PC-3 (cell line): ENCODE results near the gene DND1. TPM values are rescaled to one million over a fixed set of nuclear protein-coding genes. Genes with fewer than 3 reads are reported as not detected.
"Not testable (repeated sequence)": the region's sequence is repeated elsewhere in the genome, so short reads cannot be mapped to it uniquely, and the experiment has no call there.

Experiments
- ATAC-seq: fragments of 200-7000 bp; cut with Tn5 transposase; 2 replicates; pipeline ENCODE4 v1.9.1; 2020; ENCODE audit warnings: mild to moderate bottlenecking, moderate library complexity
- BruUV-seq: library from RNA; stranded (reverse); fragments of 400-500 nt; replicated peaks from 2 replicates; lab custom pipeline; 2021; lab: Mats Ljungman, UMichigan
- CTCF ChIA-PET: fragments of 300-600 bp; sonication (Branson Sonifier 250); formaldehyde crosslinking; loops from one replicate; lab custom pipeline; 2022; ENCODE audit warnings: antibody characterized with exemption; lab: Charles Lee
- POLR2A ChIA-PET: fragments of 300-600 bp; sonication (Branson Sonifier 250); formaldehyde crosslinking; loops from one replicate; lab custom pipeline; 2022; ENCODE audit warnings: antibody characterized with exemption; ENCODE audit not compliant: unreplicated experiment; lab: Charles Lee
- DNase-seq: peaks from one replicate; pipeline ENCODE4 v3.0.0-alpha.2; 2015
- H2AFZ ChIP-seq: fragments of 300-600 bp; sonication (generic); 2 replicates; pipeline ENCODE4 v1.6.0; 2016; ENCODE audit warnings: antibody characterized with exemption, low read length
- H3F3A ChIP-seq: fragments of 300-600 bp; sonication (generic); one replicate; pipeline ENCODE4 v1.6.0; 2017; ENCODE audit warnings: antibody characterized with exemption, low read length, control low read depth, mild to moderate bottlenecking; ENCODE audit not compliant: unreplicated experiment
- H3K27ac ChIP-seq: fragments of 300-600 bp; sonication (generic); 2 replicates; pipeline ENCODE4 v1.5.1; 2016; ENCODE audit warnings: mild to moderate bottlenecking, low read length
- H3K27me3 ChIP-seq: fragments of 300-600 bp; sonication (generic); 2 replicates; pipeline ENCODE4 v1.6.1; 2016; ENCODE audit warnings: low read length, mixed read lengths
- H3K36me3 ChIP-seq: fragments of 300-600 bp; sonication (generic); 2 replicates; pipeline ENCODE4 v1.6.1; 2016; ENCODE audit warnings: low read depth, mixed run types, low read length, mixed read lengths
- H3K4me1 ChIP-seq: fragments of 300-600 bp; sonication (generic); 2 replicates; pipeline ENCODE4 v1.5.1; 2016; ENCODE audit warnings: low read length; ENCODE audit not compliant: insufficient read depth
- H3K4me2 ChIP-seq: fragments of 300-600 bp; sonication (generic); 2 replicates; pipeline ENCODE4 v1.6.0; 2016; ENCODE audit warnings: low read length
- H3K4me3 ChIP-seq: fragments of 300-600 bp; sonication (generic); 2 replicates; pipeline ENCODE4 v1.5.1; 2016; ENCODE audit warnings: mild to moderate bottlenecking, low read length, mixed read lengths
- H3K79me2 ChIP-seq: fragments of 300-600 bp; sonication (generic); 2 replicates; pipeline ENCODE4 v1.6.1; 2017; ENCODE audit warnings: low read length, mixed read lengths
- H3K9ac ChIP-seq: fragments of 300-600 bp; sonication (generic); 2 replicates; pipeline ENCODE4 v1.6.0; 2016; ENCODE audit warnings: mild to moderate bottlenecking, low read length
- H3K9me2 ChIP-seq: fragments of 300-600 bp; sonication (generic); replicated peaks from 2 replicates; pipeline ENCODE4 v1.6.1; 2016; ENCODE audit warnings: mixed run types, low read length, mixed read lengths
- H3K9me3 ChIP-seq: fragments of 300-600 bp; sonication (generic); 2 replicates; pipeline ENCODE4 v1.6.1; 2016; ENCODE audit warnings: low read length, mixed read lengths
- H4K20me1 ChIP-seq: fragments of 300-600 bp; sonication (generic); 2 replicates; pipeline ENCODE4 v1.6.1; 2016; ENCODE audit warnings: low read length, mixed read lengths
- EZH2 ChIP-seq: fragments of 300-600 bp; sonication (generic); IDR thresholded peaks from one replicate; pipeline ENCODE4 v1.6.1; 2017; ENCODE audit warnings: antibody characterized with exemption, mild to moderate bottlenecking, low read length; ENCODE audit not compliant: unreplicated experiment
- EZH2phosphoT487 ChIP-seq: fragments of 300-600 bp; sonication (generic); IDR thresholded peaks from 2 replicates; pipeline ENCODE4 v1.6.1; 2018; ENCODE audit warnings: mild to moderate bottlenecking, antibody characterized with exemption, low read length, borderline replicate concordance
- intact Hi-C: fragments of 100-400 bp; cut with micrococcal nuclease; formaldehyde crosslinking; loops from 2 replicates; pipeline ENCODE4 v1.9.0; 2023
- total RNA-seq: library from RNA; depleted of rRNA; stranded (reverse); fragments of >200 nt; gene quantifications from 2 replicates; pipeline ENCODE4 v1.2.3, GENCODE V29; 2014
- TF ChIP-seq, protein P1 (sequence below): fragments of 300-600 bp; sonication (generic); conservative IDR thresholded peaks from 2 replicates; pipeline ENCODE4 v1.5.1; 2017; ENCODE audit warnings: antibody characterized with exemption, low read depth, mild to moderate bottlenecking, low read length

The DND1 gene
- total RNA-seq, 1 experiment from 2014 or later: 1.1 TPM

GRCh38 chr5:140628711-140629110 lies 44.7 kb downstream of the DND1 start:
- intact Hi-C loops: no loop called here
- POLR2A ChIA-PET: no interaction called here

GRCh38 chr5:140627972-140628371 lies 45.4 kb downstream of the DND1 start:
- TF ChIP-seq EZH2: no peak
- TF ChIP-seq, protein P1, sequence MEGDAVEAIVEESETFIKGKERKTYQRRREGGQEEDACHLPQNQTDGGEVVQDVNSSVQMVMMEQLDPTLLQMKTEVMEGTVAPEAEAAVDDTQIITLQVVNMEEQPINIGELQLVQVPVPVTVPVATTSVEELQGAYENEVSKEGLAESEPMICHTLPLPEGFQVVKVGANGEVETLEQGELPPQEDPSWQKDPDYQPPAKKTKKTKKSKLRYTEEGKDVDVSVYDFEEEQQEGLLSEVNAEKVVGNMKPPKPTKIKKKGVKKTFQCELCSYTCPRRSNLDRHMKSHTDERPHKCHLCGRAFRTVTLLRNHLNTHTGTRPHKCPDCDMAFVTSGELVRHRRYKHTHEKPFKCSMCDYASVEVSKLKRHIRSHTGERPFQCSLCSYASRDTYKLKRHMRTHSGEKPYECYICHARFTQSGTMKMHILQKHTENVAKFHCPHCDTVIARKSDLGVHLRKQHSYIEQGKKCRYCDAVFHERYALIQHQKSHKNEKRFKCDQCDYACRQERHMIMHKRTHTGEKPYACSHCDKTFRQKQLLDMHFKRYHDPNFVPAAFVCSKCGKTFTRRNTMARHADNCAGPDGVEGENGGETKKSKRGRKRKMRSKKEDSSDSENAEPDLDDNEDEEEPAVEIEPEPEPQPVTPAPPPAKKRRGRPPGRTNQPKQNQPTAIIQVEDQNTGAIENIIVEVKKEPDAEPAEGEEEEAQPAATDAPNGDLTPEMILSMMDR: no peak
- TF ChIP-seq EZH2phosphoT487: no peak
- POLR2A ChIA-PET: no interaction called here

More at GRCh38 chr5:140628711-140629110, 44.7 kb downstream of the DND1 start:
- Histone ChIP-seq H3F3A (no peaks in the 10 kb centered on the region), H3K27ac (no peak overlapping the region), H3K79me2 (no peaks in the 10 kb centered on the region), H3K9me3 (peaks cover 4% of the 10 kb centered on the region; the same call in 1 of the 2 replicates), H2AFZ (no peak overlapping the region), H4K20me1 (no peaks in the 10 kb centered on the region), H3K4me1 (no peaks in the 10 kb centered on the region), H3K36me3 (no peaks in the 10 kb centered on the region; the same call in 1 of the 2 replicates), H3K9me2 (no peaks in the 10 kb centered on the region), H3K4me2 (no peak overlapping the region), H3K9ac (no peak overlapping the region), H3K4me3 (no peak overlapping the region), H3K27me3 (no peaks in the 10 kb centered on the region)
- no peak for ATAC-seq
- no peak for TF ChIP-seq EZH2phosphoT487
- TF ChIP-seq EZH2: no peak
- TF ChIP-seq, protein P1: no peak
- no peak for DNase-seq
- no TSS peak for BruUV-seq
- CTCF ChIA-PET: no interaction called here

GRCh38 chr5:140624886-140625285 lies 48.5 kb downstream of the DND1 start:
- H4K20me1 ChIP-seq, H3K4me2 ChIP-seq, CTCF ChIA-PET, POLR2A ChIA-PET, H3K79me2 ChIP-seq, intact Hi-C loops, ATAC-seq, H3K27ac ChIP-seq, BruUV-seq, H3K4me3 ChIP-seq, H2AFZ ChIP-seq, H3K9me3 ChIP-seq, H3K36me3 ChIP-seq, H3K9ac ChIP-seq, H3K9me2 ChIP-seq, H3K4me1 ChIP-seq, DNase-seq, H3F3A ChIP-seq, H3K27me3 ChIP-seq: not testable (repeated sequence)

More at GRCh38 chr5:140627972-140628371, 45.4 kb downstream of the DND1 start:
- Histone ChIP-seq H3K4me2 (no peak overlapping the region), H3K36me3 (no peaks in the 10 kb centered on the region; the same call in 1 of the 2 replicates), H3K27ac (no peak overlapping the region), H3F3A (no peaks in the 10 kb centered on the region), H3K9me2 (no peaks in the 10 kb centered on the region), H3K4me1 (no peaks in the 10 kb centered on the region), H3K79me2 (no peaks in the 10 kb centered on the region), H2AFZ (no peak overlapping the region), H3K9me3 (peaks cover 4% of the 10 kb centered on the region; the same call in 1 of the 2 replicates), H3K9ac (no peak overlapping the region), H3K4me3 (no peak overlapping the region), H4K20me1 (no peaks in the 10 kb centered on the region), H3K27me3 (no peaks in the 10 kb centered on the region)
- no peak for ATAC-seq
- no peak for DNase-seq
- CTCF ChIA-PET: no interaction called here
- BruUV-seq: no TSS peak
- intact Hi-C loops: no loop called here

GRCh38 chr5:140623061-140623460 lies 50.3 kb downstream of the DND1 start:
- H3K9me3 ChIP-seq, H3K9me2 ChIP-seq, H3K4me3 ChIP-seq, H3K4me1 ChIP-seq, ATAC-seq, H3K27me3 ChIP-seq, DNase-seq, BruUV-seq, H3K79me2 ChIP-seq, H3K4me2 ChIP-seq, POLR2A ChIA-PET, H4K20me1 ChIP-seq, intact Hi-C loops, H3K27ac ChIP-seq, H3K36me3 ChIP-seq, H2AFZ ChIP-seq, CTCF ChIA-PET, H3F3A ChIP-seq, H3K9ac ChIP-seq: not testable (repeated sequence)
